Neural cell (in vitro differentiated cells): Measurements from ENCODE around the gene MSH3.

ENCODE experiments used
- CTCF ChIP-seq: fragments of 450-650 bp; IDR thresholded peaks from 2 replicates; pipeline ENCODE4 v1.5.1; 2014; ENCODE audit warnings: antibody characterized with exemption, mild to moderate bottlenecking, moderate library complexity; ENCODE audit not compliant: poor library complexity, severe bottlenecking
- EP300 ChIP-seq: fragments of 450-650 bp; conservative IDR thresholded peaks from 2 replicates; pipeline ENCODE4 v1.6.1; 2014; ENCODE audit warnings: antibody characterized with exemption, mild to moderate bottlenecking, moderate library complexity; ENCODE audit not compliant: poor library complexity, severe bottlenecking
- EZH2 ChIP-seq: fragments of 200-600, 300-800 bp; shearing (Covaris generic), sonication (generic); IDR thresholded peaks from 2 replicates; pipeline ENCODE4 v1.6.1; 2014; ENCODE audit warnings: antibody characterized with exemption, low read length, borderline replicate concordance, mild to moderate bottlenecking; ENCODE audit not compliant: insufficient read depth, poor library complexity, severe bottlenecking
- POLR2AphosphoS5 ChIP-seq: IDR thresholded peaks from 2 replicates; pipeline ENCODE4 v1.6.1; 2012
- RAD21 ChIP-seq: fragments of 450-650 bp; conservative IDR thresholded peaks from 2 replicates; pipeline ENCODE4 v1.6.1; 2014; ENCODE audit warnings: antibody characterized with exemption, mild to moderate bottlenecking, moderate library complexity

GRCh38 chr5:80916676-80917075 is 262.2 kb downstream of the MSH3 start:
- TF ChIP-seq EP300 = no peak
- TF ChIP-seq POLR2AphosphoS5 = no peak
- TF ChIP-seq CTCF = no peak
- TF ChIP-seq RAD21 = no peak
- no peak for TF ChIP-seq EZH2
